H1 (cell line): ENCODE measurements around the gene FGFR2. TPM values are rescaled to one million over a fixed set of nuclear protein-coding genes. Genes with fewer than 3 reads are reported as not detected.

ENCODE experiments used
- BACH1 ChIP-seq: IDR thresholded peaks from 2 replicates; pipeline ENCODE4 v1.6.1; 2012; ENCODE audit warnings: low read length, improper control_type of control experiment
- CBX5 ChIP-seq: fragments of 300-800, 300-1000 bp; sonication (generic); IDR thresholded peaks from 2 replicates; pipeline ENCODE4 v1.7.1; 2016; ENCODE audit warnings: antibody characterized with exemption, low read length, low read depth
- POLR2A ChIP-seq, 2 experiments: IDR thresholded peaks; 1 replicate in 1 of 2; 2 replicates in 1 of 2; pipeline ENCODE4 v1.6.1; 2011; ENCODE audit warnings: low read depth in 2 of 2, low read length in 2 of 2, mild to moderate bottlenecking in 2 of 2; ENCODE audit errors: control extremely low read depth in 1 of 2
- SAP30 ChIP-seq: fragments of 300-600 bp; sonication (generic); IDR thresholded peaks from 2 replicates; pipeline ENCODE4 v1.7.1; 2012; ENCODE audit warnings: low read length, moderate library complexity, mild to moderate bottlenecking, inconsistent platforms; ENCODE audit not compliant: insufficient read depth, insufficient replicate concordance
- SIN3A ChIP-seq, 2 experiments: IDR thresholded peaks in 1 of 2; conservative IDR thresholded peaks in 1 of 2; 2 replicates each; pipeline ENCODE4 v1.6.1; 2011 to 2012; ENCODE audit warnings: low read length in 2 of 2, improper control_type of control experiment in 1 of 2, low read depth in 1 of 2, mild to moderate bottlenecking in 1 of 2
- polyA plus RNA-seq, 7 experiments: library from polyadenylated mRNA; depleted of rRNA in 3 of 7; stranded (reverse) in 5 of 7; unstranded in 2 of 7; fragments of >200 nt in 5 of 7; fragments of 200-250 nt in 2 of 7; gene quantifications; 1 replicate in 5 of 7; 2 replicates in 1 of 7; 4 replicates in 1 of 7; pipeline versions ENCODE4 v1.2.1 to v1.2.3, GENCODE V29; 2011 to 2013; ENCODE audit warnings: missing spikeins in 2 of 7, mixed read lengths in 2 of 7
- total RNA-seq: library from RNA; stranded (reverse); fragmentation: NEBNext Ultra II Directional; extraction: Animal tissue kit (Norgen Biotek cat#: 25700); gene quantifications from 2 replicates; pipeline ENCODE4 v1.2.1, GENCODE V29; 2021

The FGFR2 gene
- total and polyA plus RNA-seq, 2 of the 8 experiments (the other 6 are each of a cell fraction or from before 2014, with no cell fraction given): 50.2 to 81.2 TPM

- TF ChIP-seq POLR2A (IDR thresholded peaks at IDR 0.05; ENCODE audit: control extremely low read depth in 1 of 2, low read depth in 2 of 2, low read length in 2 of 2) (no peak), BACH1 (no peak), CBX5 (no peak), SIN3A (conservative IDR thresholded peaks at IDR 0.05 in 1 of 2, IDR thresholded peaks at IDR 0.05 in 1 of 2; ENCODE audit: low read depth in 1 of 2, low read length in 2 of 2) (no peak), SAP30 (no peak)
These were observed 12.6 kb upstream of the FGFR2 start (continued) for GRCh38 chr10:121610798-121611323.
